BJ (cell line): ENCODE measurements around the gene VASP. TPM values are rescaled to one million over a fixed set of nuclear protein-coding genes. Genes with fewer than 3 reads are reported as not detected.

Experiments used
- CTCF ChIA-PET: fragments of 350-600 bp; formaldehyde crosslinking; extraction: SDS; loops from one replicate; lab custom pipeline; 2021; ENCODE audit warnings: antibody characterized with exemption, inconsistent platforms; lab: Yijun Ruan, JAX
- POLR2A ChIA-PET: fragments of 300-600 bp; sonication (Branson Sonifier 250); formaldehyde crosslinking; extraction: SDS; loops from one replicate; lab custom pipeline; 2021; ENCODE audit warnings: antibody characterized with exemption; lab: Charles Lee
- DNase-seq: peaks from one replicate; pipeline ENCODE4 v3.0.0-alpha.2; 2011; ENCODE audit warnings: low read depth
- H3K27me3 ChIP-seq: 2 replicates; pipeline ENCODE4 v1.6.0; 2011; ENCODE audit warnings: low read length; ENCODE audit not compliant: control insufficient read depth, insufficient read depth
- H3K36me3 ChIP-seq: 2 replicates; pipeline ENCODE4 v1.5.1; 2011; ENCODE audit warnings: low read length; ENCODE audit not compliant: control insufficient read depth, insufficient read depth
- H3K4me3 ChIP-seq: 2 replicates; pipeline ENCODE4 v1.5.1; 2011; ENCODE audit warnings: low read depth, mild to moderate bottlenecking, control low read depth, low read length
- CTCF ChIP-seq: IDR thresholded peaks from 2 replicates; pipeline ENCODE4 v1.5.1; 2011; ENCODE audit warnings: low read depth, mild to moderate bottlenecking, control low read depth, inconsistent platforms, low read length, moderate library complexity; ENCODE audit not compliant: insufficient read depth
- polyA plus RNA-seq: library from polyadenylated mRNA; depleted of rRNA; stranded (reverse); fragments of >200 nt; gene quantifications from 2 replicates; pipeline ENCODE4 v1.2.3, GENCODE V29; 2011

Gene VASP
- polyA plus RNA-seq, 1 experiment, result 117 TPM

- Histone ChIP-seq H3K4me3 (no peak overlapping the region; the same call in 1 of the 2 replicates), H3K36me3 (no peaks in the 10 kb centered on the region), H3K27me3 (no peaks in the 10 kb centered on the region)
- DNase-seq, result no peak
- CTCF ChIA-PET, result interaction anchor here (0.6 to 3.8 kb wide), 7 partner anchors 14 to 108 kb away, joined by 3 to 14 read pairs (median 4); no protein-coding TSS in a partner anchor
- POLR2A ChIA-PET, result no interaction called here
- no peak for TF ChIP-seq CTCF
These were observed 7.8 kb upstream of the VASP start for GRCh38 chr19:45499196-45500180.

DNA sequence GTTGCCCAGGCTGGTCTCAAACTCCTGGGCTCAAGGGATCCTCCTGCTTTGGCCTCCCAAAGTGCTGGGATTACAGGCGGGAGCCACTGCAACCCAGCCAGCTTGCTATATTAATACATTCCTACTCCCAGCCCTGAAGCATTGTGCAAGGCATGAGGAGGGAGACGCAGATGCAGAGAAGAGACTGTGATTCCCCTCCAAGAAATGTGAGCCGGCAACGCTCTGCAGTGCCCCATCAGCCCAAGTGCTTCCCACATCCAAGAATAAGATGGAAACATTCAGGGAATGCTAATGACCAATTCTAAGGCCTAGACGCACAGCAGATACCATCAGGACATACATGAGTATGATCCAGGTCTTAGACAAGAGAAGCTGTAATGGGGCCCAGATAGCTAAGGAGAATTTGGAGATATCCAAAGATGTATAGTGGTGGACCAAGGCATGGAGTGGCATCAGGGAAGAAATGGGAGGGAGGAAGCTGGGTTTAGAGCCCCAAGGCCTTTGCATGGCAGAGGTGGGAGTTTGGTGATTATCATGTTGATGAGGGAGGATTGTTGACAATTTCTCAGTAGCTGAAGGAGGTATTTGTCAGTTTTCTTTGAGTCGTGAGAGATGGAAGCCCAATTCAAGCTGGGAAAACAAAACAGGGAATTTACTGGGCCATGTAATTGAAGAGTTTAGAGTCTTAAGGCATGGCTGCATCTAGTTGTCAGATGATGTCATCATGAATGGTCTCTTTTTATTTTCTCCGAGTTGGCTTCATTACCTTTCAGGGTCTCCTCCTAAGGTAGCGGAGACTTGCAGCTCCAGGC, 6.2 kb upstream of the VASP start:
- no peak for DNase-seq
- no peak for TF ChIP-seq CTCF
- Histone ChIP-seq H3K36me3 (no peaks in the 10 kb centered on the region), H3K4me3 (no peak overlapping the region), H3K27me3 (no peaks in the 10 kb centered on the region)
- ChIA-PET CTCF (interaction anchor here (0.7 to 3.8 kb wide), 2 partner anchors 15 to 62 kb away, joined by 3 to 14 read pairs; no protein-coding TSS in a partner anchor), POLR2A (no interaction called here)

DNA sequence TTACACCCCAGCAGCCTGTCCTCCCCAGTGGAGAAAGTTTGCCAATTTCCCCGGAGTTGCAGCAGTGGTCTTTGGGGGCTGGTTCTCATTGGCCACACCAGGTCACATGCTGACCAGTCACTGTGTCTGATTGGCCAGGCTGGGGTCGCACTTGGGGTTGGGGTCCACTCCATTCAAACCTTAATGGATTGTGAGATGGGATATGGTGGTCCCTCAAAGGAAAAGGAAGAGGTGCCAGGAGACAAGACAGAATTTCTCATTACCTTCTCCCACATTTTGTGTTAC, 5.6 kb upstream of the VASP start:
- ChIA-PET POLR2A (no interaction called here), CTCF (interaction anchor here (0.7 kb wide), 1 partner anchor 15 kb away, joined by 3 read pairs; no protein-coding TSS in a partner anchor)
- H3K27me3 ChIP-seq, result no peaks in the 10 kb centered on the region
- H3K36me3 ChIP-seq, result no peaks in the 10 kb centered on the region
- no peak overlapping the region for H3K4me3 ChIP-seq
- TF ChIP-seq CTCF, result no peak
- DNase-seq, result no peak

GRCh38 chr19:45502111-45502510, 5.2 kb upstream of the VASP start:
- POLR2A ChIA-PET, result no interaction called here
- DNase-seq, result no peak
- no peak for TF ChIP-seq CTCF
- no peaks in the 10 kb centered on the region for H3K27me3 ChIP-seq
- no peak overlapping the region for H3K4me3 ChIP-seq
- H3K36me3 ChIP-seq, result no peaks in the 10 kb centered on the region
- CTCF ChIA-PET, result no interaction called here

GRCh38 chr19:45503909-45504308, 3.4 kb upstream of the VASP start:
- no peak for TF ChIP-seq CTCF
- no peaks in the 10 kb centered on the region for H3K36me3 ChIP-seq
- ChIA-PET CTCF (interaction anchor here (0.7 to 1.9 kb wide), 4 partner anchors 9 to 19 kb away, joined by 3 to 13 read pairs (median 4); no protein-coding TSS in a partner anchor), POLR2A (no interaction called here)
- H3K4me3 ChIP-seq, result no peak overlapping the region
- no peaks in the 10 kb centered on the region for H3K27me3 ChIP-seq
- no peak for DNase-seq
